Small intestine (tissue), 7 donors: ENCODE measurements around the gene GCGR. TPM values are rescaled to one million over a fixed set of nuclear protein-coding genes. Genes with fewer than 3 reads are reported as not detected.

Experiments
- DNase-seq, 2 donors: peaks; one replicate each; pipeline versions ENCODE4 v3.0.0 to v3.0.0-alpha.2; 2013
- FAIRE-seq: peaks from 2 replicates; lab custom pipeline; 2012; peaks lifted over from hg19 to GRCh38; lab: Jason Lieb, UNC
- H3K27ac ChIP-seq, 3 donors: one replicate each; pipeline ENCODE4 v1.5.1; 2013; ENCODE audit warnings: low read length in 2 of 3, mild to moderate bottlenecking in 2 of 3, control low read depth in 1 of 3, inconsistent platforms in 1 of 3, low read depth in 1 of 3, moderate library complexity in 1 of 3
- H3K27me3 ChIP-seq, 3 donors: one replicate each; pipeline ENCODE4 v1.6.1; 2013; ENCODE audit warnings: low read length in 3 of 3, inconsistent platforms in 1 of 3; ENCODE audit not compliant: control insufficient read depth in 3 of 3, insufficient read depth in 3 of 3
- H3K36me3 ChIP-seq, 3 donors: one replicate each; pipeline ENCODE4 v1.6.1; 2013; ENCODE audit warnings: low read length in 3 of 3, inconsistent platforms in 1 of 3, low read depth in 1 of 3, mild to moderate bottlenecking in 1 of 3, moderate library complexity in 1 of 3; ENCODE audit not compliant: control insufficient read depth in 3 of 3, insufficient read depth in 2 of 3
- H3K4me1 ChIP-seq, 3 donors: one replicate each; pipeline ENCODE4 v1.6.1; 2013; ENCODE audit warnings: low read length in 2 of 3, inconsistent platforms in 1 of 3, low read depth in 1 of 3, mild to moderate bottlenecking in 1 of 3, moderate library complexity in 1 of 3; ENCODE audit not compliant: control insufficient read depth in 3 of 3, insufficient read depth in 2 of 3
- H3K4me3 ChIP-seq, 3 donors: one replicate each; pipeline ENCODE4 v1.5.1; 2013; ENCODE audit warnings: low read length in 3 of 3, control low read depth in 1 of 3, inconsistent platforms in 1 of 3, low read depth in 1 of 3, mild to moderate bottlenecking in 1 of 3, moderate library complexity in 1 of 3
- H3K9me3 ChIP-seq, 2 donors: one replicate each; pipeline ENCODE4 v1.6.1; 2013; ENCODE audit warnings: low read depth in 1 of 2, low read length in 1 of 2; ENCODE audit not compliant: control insufficient read depth in 2 of 2, insufficient read depth in 1 of 2
- WGBS, 3 donors: extraction: QIAGEN DNeasy Blood & Tissue Kit; methylation state at CpG; one replicate each; pipeline ENCODE4 v1.1.7; 2013; 5-methylcytosine and 5-hydroxymethylcytosine counted together
- polyA plus RNA-seq, 4 donors: library from polyadenylated mRNA; stranded (reverse) in 3 of 4; unstranded in 1 of 4; fragments of 200-250 nt in 3 of 4; fragments of 120-200 nt in 1 of 4; gene quantifications; one replicate each; pipeline versions ENCODE4 v1.2.1 to v1.2.3, GENCODE V29; 2013
- donor health status: healthy with polysubstance abuse.
- donor health status: control.
- donor health status: control.
- donor health status: Bipolar disorder and iron deficiency.
- donor health status: healthy.

GCGR gene
- polyA plus RNA-seq, 4 donors: 0.27 to 2.2 (median 1.7) TPM

- no peak overlapping the region for H3K27ac ChIP-seq
- no peak for FAIRE-seq
- peaks cover 0 to 9% (median 0%) of the 10 kb centered on the region in 3 donors for H3K4me1 ChIP-seq
- H3K4me3 ChIP-seq: no peak overlapping the region
- WGBS, 3 donors: 61 to 82% (median 78%) methylated on average over 6 to 8 of the region's 8 CpGs
- DNase-seq: no peak
- peaks cover 7 to 36% (median 15%) of the 10 kb centered on the region in 3 donors for H3K27me3 ChIP-seq
- no peaks in the 10 kb centered on the region for H3K9me3 ChIP-seq
- H3K36me3 ChIP-seq: no peaks in the 10 kb centered on the region
These were observed 6.5 kb downstream of the GCGR start for GRCh38 chr17:81810476-81810875.

- H3K4me1 ChIP-seq: peaks cover 0 to 15% (median 0%) of the 10 kb centered on the region in 3 donors
- no peak for FAIRE-seq
- no peak overlapping the region for H3K4me3 ChIP-seq
- no peaks in the 10 kb centered on the region for H3K36me3 ChIP-seq
- 76 to 88% (median 81%) methylated on average over 42 of the region's 42 CpGs for WGBS, 3 donors
- DNase-seq: no peak
- no peak overlapping the region for H3K27ac ChIP-seq
- peaks cover 6 to 29% (median 10%) of the 10 kb centered on the region in 3 donors for H3K27me3 ChIP-seq
- H3K9me3 ChIP-seq: no peaks in the 10 kb centered on the region
These were observed 7.1 kb downstream of the GCGR start for GRCh38 chr17:81810892-81811704.

GRCh38 chr17:81811705-81812570 lies 8.0 kb downstream of the GCGR start:
- WGBS, 3 donors: 77 to 86% (median 84%) methylated on average over 23 to 24 of the region's 24 CpGs

GRCh38 chr17:81812571-81813370 lies 8.8 kb downstream of the GCGR start:
- 81 to 86% (median 82%) methylated on average over 36 to 45 of the region's 45 CpGs for WGBS, 3 donors
- DNase-seq (no peak), FAIRE-seq (no peak)
- Histone ChIP-seq H3K27me3 (peaks cover 0 to 13% (median 7%) of the 10 kb centered on the region in 3 donors), H3K9me3 (no peaks in the 10 kb centered on the region), H3K27ac (no peak overlapping the region), H3K4me1 (peaks cover 0 to 18% (median 0%) of the 10 kb centered on the region in 3 donors), H3K36me3 (no peaks in the 10 kb centered on the region), H3K4me3 (no peak overlapping the region)

More at GRCh38 chr17:81811705-81812570, 8.0 kb downstream of the GCGR start:
- DNase-seq (no peak), FAIRE-seq (no peak)
- Histone ChIP-seq H3K4me1 (peaks cover 0 to 18% (median 0%) of the 10 kb centered on the region in 3 donors), H3K36me3 (no peaks in the 10 kb centered on the region), H3K27me3 (peaks cover 0 to 21% (median 10%) of the 10 kb centered on the region in 3 donors), H3K4me3 (no peak overlapping the region), H3K9me3 (no peaks in the 10 kb centered on the region), H3K27ac (no peak overlapping the region)

GRCh38 chr17:81813371-81813684 lies 9.4 kb downstream of the GCGR start:
- WGBS, 3 donors: 48 to 88% (median 71%) methylated on average over 14 to 15 of the region's 15 CpGs
- H3K4me3 ChIP-seq: no peak overlapping the region
- H3K27ac ChIP-seq: no peak overlapping the region
- peaks cover 0 to 18% (median 0%) of the 10 kb centered on the region in 3 donors for H3K4me1 ChIP-seq
- H3K36me3 ChIP-seq: no peaks in the 10 kb centered on the region
- FAIRE-seq (no peak), DNase-seq (no peak)
- no peaks in the 10 kb centered on the region for H3K9me3 ChIP-seq
- H3K27me3 ChIP-seq: peaks cover 0 to 7% (median 2%) of the 10 kb centered on the region in 3 donors

GRCh38 chr17:81813861-81814683 lies 10.1 kb downstream of the GCGR start:
- WGBS, 3 donors: 90 to 92% (median 91%) methylated on average over 37 to 41 of the region's 41 CpGs
- no peak overlapping the region for H3K27ac ChIP-seq

GRCh38 chr17:81814748-81815645 lies 11.0 kb downstream of the GCGR start:
- peaks cover 0 to 2% (median 0%) of the 10 kb centered on the region in 3 donors for H3K27me3 ChIP-seq
- WGBS, 3 donors: 41 to 64% (median 53%) methylated on average over 18 to 23 of the region's 24 CpGs
- H3K4me3 ChIP-seq: no peak overlapping the region
- peak overlapping the region in 1 of 3 donors; percentile 82 for H3K27ac ChIP-seq
- H3K36me3 ChIP-seq: no peaks in the 10 kb centered on the region
- peaks cover 0 to 18% (median 0%) of the 10 kb centered on the region in 3 donors for H3K4me1 ChIP-seq
- H3K9me3 ChIP-seq: no peaks in the 10 kb centered on the region
- DNase-seq: peak in 1 of 2 donors; percentile 86
- no peak for FAIRE-seq

More at GRCh38 chr17:81813861-81814683, 10.1 kb downstream of the GCGR start:
- DNase-seq: no peak
- no peaks in the 10 kb centered on the region for H3K36me3 ChIP-seq
- FAIRE-seq: no peak
- no peaks in the 10 kb centered on the region for H3K9me3 ChIP-seq
- no peak overlapping the region for H3K4me3 ChIP-seq
- H3K4me1 ChIP-seq: peaks cover 0 to 18% (median 0%) of the 10 kb centered on the region in 3 donors
- H3K27me3 ChIP-seq: peaks cover 0 to 2% (median 1%) of the 10 kb centered on the region in 3 donors
